Keratinocyte (primary cell): Measurements from ENCODE around the gene ARHGAP22. TPM values are rescaled to one million over a fixed set of nuclear protein-coding genes. Genes with fewer than 3 reads are reported as not detected.

Experiments
- DNase-seq: peaks from one replicate; pipeline ENCODE4 v3.0.0-alpha.2; 2011; ENCODE audit warnings: low read depth, missing footprints, low spot score
- FAIRE-seq: peaks from 2 replicates; lab custom pipeline; 2011; peaks lifted over from hg19 to GRCh38; lab: Jason Lieb, UNC
- H2AFZ ChIP-seq: 2 replicates; pipeline ENCODE4 v1.6.0; 2012; ENCODE audit warnings: low read length, control low read depth, inconsistent platforms; ENCODE audit not compliant: control insufficient read depth
- H3K27ac ChIP-seq: 2 replicates; pipeline ENCODE4 v1.5.1; 2011; ENCODE audit warnings: low read length; ENCODE audit not compliant: control insufficient read depth, insufficient read depth
- H3K27me3 ChIP-seq: 3 replicates; pipeline ENCODE4 v1.6.0; 2011; ENCODE audit warnings: low read length; ENCODE audit not compliant: control insufficient read depth, insufficient read depth; ENCODE audit errors: extremely low read depth
- H3K36me3 ChIP-seq, 2 experiments: 2 replicates in 1 of 2; 3 replicates in 1 of 2; pipeline ENCODE4 v1.5.1; 2011; ENCODE audit warnings: low read length in 2 of 2, mild to moderate bottlenecking in 1 of 2; ENCODE audit not compliant: control insufficient read depth in 2 of 2, insufficient read depth in 2 of 2; ENCODE audit errors: extremely low read depth in 1 of 2
- H3K4me1 ChIP-seq: 3 replicates; pipeline ENCODE4 v1.5.1; 2011; ENCODE audit warnings: low read length; ENCODE audit not compliant: control insufficient read depth, insufficient read depth; ENCODE audit errors: extremely low read depth
- H3K4me2 ChIP-seq: 3 replicates; pipeline ENCODE4 v1.6.0; 2011; ENCODE audit warnings: low read depth, low read length; ENCODE audit not compliant: control insufficient read depth, insufficient read depth; ENCODE audit errors: extremely low read depth
- H3K4me3 ChIP-seq, 3 experiments: fragments of 200-600 bp in 1 of 3; sonication (generic) in 1 of 3; 2 replicates in 2 of 3; 3 replicates in 1 of 3; pipeline ENCODE4 v1.5.1; 2011 to 2016; ENCODE audit warnings: low read length in 3 of 3, mild to moderate bottlenecking in 3 of 3, control low read depth in 2 of 3, inconsistent platforms in 1 of 3, low read depth in 1 of 3, mixed read lengths in 1 of 3, mixed run types in 1 of 3, moderate library complexity in 1 of 3; ENCODE audit not compliant: control insufficient read depth in 2 of 3, insufficient read depth in 2 of 3; ENCODE audit errors: extremely low read depth in 1 of 3
- H3K79me2 ChIP-seq: 2 replicates; pipeline ENCODE4 v1.6.0; 2012; ENCODE audit warnings: low read length; ENCODE audit not compliant: control insufficient read depth, insufficient read depth
- H3K9ac ChIP-seq: 3 replicates; pipeline ENCODE4 v1.6.0; 2011; ENCODE audit warnings: low read length; ENCODE audit not compliant: control insufficient read depth, insufficient read depth; ENCODE audit errors: extremely low read depth
- H3K9me1 ChIP-seq: 3 replicates; pipeline ENCODE4 v1.6.0; 2011; ENCODE audit warnings: low read length; ENCODE audit not compliant: control insufficient read depth, insufficient read depth; ENCODE audit errors: extremely low read depth
- H3K9me3 ChIP-seq: 2 replicates; pipeline ENCODE4 v1.5.1; 2012; ENCODE audit warnings: low read depth, low read length; ENCODE audit not compliant: control insufficient read depth
- H4K20me1 ChIP-seq: 3 replicates; pipeline ENCODE4 v1.6.0; 2011; ENCODE audit warnings: low read length; ENCODE audit not compliant: control insufficient read depth, insufficient read depth; ENCODE audit errors: extremely low read depth
- CTCF ChIP-seq, 3 experiments: IDR thresholded peaks in 1 of 3; conservative IDR thresholded peaks in 1 of 3; optimal IDR thresholded peaks in 1 of 3; 2 replicates in 2 of 3; 3 replicates in 1 of 3; pipeline versions ENCODE3 to v1.5.1; 2011; ENCODE audit warnings: low read length in 3 of 3, mild to moderate bottlenecking in 3 of 3, moderate library complexity in 2 of 3, control low read depth in 1 of 3, inconsistent platforms in 1 of 3; ENCODE audit not compliant: insufficient read depth in 2 of 3; ENCODE audit errors: extremely low read depth in 1 of 3
- EZH2 ChIP-seq: IDR thresholded peaks from one replicate; pipeline ENCODE4 v1.6.1; 2012; ENCODE audit warnings: inconsistent platforms, mild to moderate bottlenecking, low read length, moderate library complexity
- dilution Hi-C: fragments of 300-500 bp; cut with MboI; formaldehyde crosslinking; loops from one replicate; pipeline ENCODE4 v1.7.0; 2020; ENCODE audit warnings: low sequenced_read_pairs; ENCODE audit not compliant: extremely low pct_ligation_motif_present
- polyA plus RNA-seq, 5 experiments: library from polyadenylated mRNA; depleted of rRNA in 3 of 5; stranded (reverse) in 3 of 5; stranded (forward) in 1 of 5; unstranded in 1 of 5; fragments of >200 nt; gene quantifications; 1 replicate in 1 of 5; 2 replicates in 3 of 5; 3 replicates in 1 of 5; pipeline versions ENCODE4 v1.2.1 to v1.2.3, GENCODE V29; 2011 to 2012; ENCODE audit warnings: missing spikeins in 2 of 5, low read depth in 1 of 5, low replicate concordance in 1 of 5

The ARHGAP22 gene
- polyA plus RNA-seq, 1 donor (not counting 4 experiments of a cell fraction or from before 2014, with no cell fraction given): 4.9 TPM

DNA sequence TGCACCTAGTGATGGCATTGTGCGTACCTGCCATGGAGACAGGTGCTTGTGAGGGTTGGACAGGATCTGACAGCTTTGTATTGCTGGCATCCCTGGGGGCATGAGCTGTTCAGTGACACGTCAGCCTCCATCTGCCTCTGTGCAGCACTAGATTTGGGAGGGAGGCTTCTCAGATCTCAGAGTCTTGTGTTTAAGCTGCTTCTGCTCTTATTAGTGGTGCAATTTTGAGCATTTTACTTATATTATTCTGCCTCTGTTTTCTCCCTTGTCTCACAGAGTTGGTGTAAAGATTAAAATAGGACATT is 5.1 kb downstream of the ARHGAP22 start:
- peaks cover 4% of the 10 kb centered on the region for H3K9me1 ChIP-seq
- H3K79me2 ChIP-seq: peaks cover 26% of the 10 kb centered on the region
- H3K4me2 ChIP-seq: no peak overlapping the region
- TF ChIP-seq CTCF (optimal IDR thresholded peaks at IDR 0.05 in 1 of 3, IDR thresholded peaks at IDR 0.05 in 1 of 3, conservative IDR thresholded peaks at IDR 0.05 in 1 of 3; ENCODE audit: extremely low read depth in 1 of 3, insufficient read depth in 2 of 3, low read length in 3 of 3) (no peak), EZH2 (no peak)
- H4K20me1 ChIP-seq: no peaks in the 10 kb centered on the region
- H3K9ac ChIP-seq: no peak overlapping the region
- H3K9me3 ChIP-seq: no peaks in the 10 kb centered on the region
- FAIRE-seq (peak; percentile 67), DNase-seq (no peak)
- peaks cover 15% of the 10 kb centered on the region for H3K27me3 ChIP-seq
- peaks cover 7% of the 10 kb centered on the region for H3K4me1 ChIP-seq
- H3K36me3 ChIP-seq: no peaks in the 10 kb centered on the region
- no peak overlapping the region for H3K27ac ChIP-seq
- no peak overlapping the region for H2AFZ ChIP-seq
- no peak overlapping the region for H3K4me3 ChIP-seq
- dilution Hi-C loops: no loop called here

DNA sequence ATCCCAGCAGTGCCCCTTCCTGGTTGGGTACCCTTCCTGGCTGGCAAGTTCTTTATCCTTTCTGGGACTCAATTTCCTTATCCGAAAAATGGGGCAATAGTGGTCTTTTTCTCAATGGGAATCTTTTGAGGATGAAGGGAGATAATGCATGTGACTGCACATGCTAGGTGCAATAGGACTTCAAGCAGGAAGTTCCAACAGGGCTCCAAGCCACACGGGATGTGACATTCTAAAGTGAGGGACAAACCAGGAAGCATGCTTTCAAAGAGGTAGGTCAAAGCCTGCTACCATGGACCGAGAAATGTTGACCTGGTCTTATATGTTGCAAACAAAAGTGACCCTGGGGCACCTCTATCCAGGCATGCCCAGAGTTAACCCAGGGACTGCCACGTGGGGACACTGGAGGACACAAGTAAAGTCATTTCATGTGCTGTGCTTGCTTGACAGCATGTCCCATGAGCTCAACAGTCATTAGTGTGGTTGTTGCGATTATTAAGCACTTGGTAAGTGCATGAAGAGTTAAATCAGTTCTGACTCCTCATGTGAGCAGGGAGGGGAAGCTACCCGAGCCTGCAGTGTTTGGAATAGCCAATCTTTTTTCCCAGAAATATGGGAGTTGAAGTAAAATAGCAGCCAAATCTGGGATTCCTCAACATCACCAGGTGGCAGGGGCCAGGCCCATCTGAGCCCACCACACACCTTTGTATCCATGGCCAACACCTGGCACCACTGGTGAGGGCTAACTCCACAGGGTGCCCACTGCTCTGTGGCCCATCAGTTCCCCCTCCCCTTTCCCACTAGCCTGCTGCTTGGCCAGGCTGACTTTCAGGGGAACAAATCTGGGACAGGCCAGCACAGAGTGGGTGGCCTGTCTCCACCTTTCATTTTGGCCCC is 5.7 kb downstream of the ARHGAP22 start:
- Histone ChIP-seq H3K36me3 (no peaks in the 10 kb centered on the region), H3K9ac (no peak overlapping the region), H3K27me3 (peaks cover 9% of the 10 kb centered on the region), H3K9me3 (no peaks in the 10 kb centered on the region), H3K4me2 (no peak overlapping the region), H3K4me3 (no peak overlapping the region), H3K9me1 (peaks cover 4% of the 10 kb centered on the region), H2AFZ (no peak overlapping the region), H3K4me1 (peaks cover 7% of the 10 kb centered on the region), H4K20me1 (no peaks in the 10 kb centered on the region), H3K27ac (no peak overlapping the region), H3K79me2 (peaks cover 20% of the 10 kb centered on the region)
- TF ChIP-seq EZH2 (no peak), CTCF (optimal IDR thresholded peaks at IDR 0.05 in 1 of 3, IDR thresholded peaks at IDR 0.05 in 1 of 3, conservative IDR thresholded peaks at IDR 0.05 in 1 of 3; ENCODE audit: extremely low read depth in 1 of 3, insufficient read depth in 2 of 3, low read length in 3 of 3) (no peak)
- DNase-seq (no peak), FAIRE-seq (no peak)
- dilution Hi-C loops: no loop called here
